KG1 (cell line): ENCODE results near the gene MIGA1.

Source experiments
- DNase-seq: peaks from one replicate; lab custom pipeline; 2025; lab: John Stamatoyannopoulos, UW

Gene MIGA1

DNA sequence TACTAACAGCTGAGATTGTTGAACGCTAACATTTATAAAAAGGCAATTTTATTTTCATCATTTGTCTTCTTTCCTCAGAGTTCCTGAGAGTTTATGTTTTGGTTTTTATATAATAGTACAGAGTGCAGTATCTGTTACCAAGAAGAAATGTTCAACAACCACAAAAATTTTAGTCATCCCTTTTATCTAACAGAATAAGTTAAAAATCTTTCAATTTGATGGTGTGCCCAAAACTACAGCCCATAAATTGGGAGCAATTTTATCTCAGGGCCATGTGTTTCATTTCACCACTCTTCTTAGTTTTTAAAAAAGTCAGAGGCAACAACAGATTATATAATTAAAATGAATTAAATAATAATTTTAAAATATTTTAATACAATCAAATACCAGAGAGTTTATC, 146.1 kb downstream of the MIGA1 start:
- DNase-seq: no peak

DNA sequence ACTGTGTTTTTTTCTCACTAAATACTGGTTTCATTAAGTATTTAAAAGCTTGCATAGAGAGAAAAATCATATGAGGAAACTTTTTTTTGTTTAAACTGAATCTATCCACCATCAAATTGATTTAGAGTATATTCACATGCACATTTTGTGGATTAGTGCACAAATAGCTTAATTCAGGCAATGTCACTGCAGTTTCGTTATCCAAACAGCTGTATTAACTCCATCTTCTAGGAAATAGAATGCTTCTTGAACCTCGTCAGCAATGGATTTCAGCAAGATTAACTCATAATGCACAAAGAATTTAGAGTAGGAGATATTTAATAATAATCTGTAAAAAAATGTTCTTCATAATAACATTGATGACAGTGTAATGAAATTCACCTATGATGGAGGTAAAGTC, 146.5 kb downstream of the MIGA1 start:
- DNase-seq: no peak

DNA sequence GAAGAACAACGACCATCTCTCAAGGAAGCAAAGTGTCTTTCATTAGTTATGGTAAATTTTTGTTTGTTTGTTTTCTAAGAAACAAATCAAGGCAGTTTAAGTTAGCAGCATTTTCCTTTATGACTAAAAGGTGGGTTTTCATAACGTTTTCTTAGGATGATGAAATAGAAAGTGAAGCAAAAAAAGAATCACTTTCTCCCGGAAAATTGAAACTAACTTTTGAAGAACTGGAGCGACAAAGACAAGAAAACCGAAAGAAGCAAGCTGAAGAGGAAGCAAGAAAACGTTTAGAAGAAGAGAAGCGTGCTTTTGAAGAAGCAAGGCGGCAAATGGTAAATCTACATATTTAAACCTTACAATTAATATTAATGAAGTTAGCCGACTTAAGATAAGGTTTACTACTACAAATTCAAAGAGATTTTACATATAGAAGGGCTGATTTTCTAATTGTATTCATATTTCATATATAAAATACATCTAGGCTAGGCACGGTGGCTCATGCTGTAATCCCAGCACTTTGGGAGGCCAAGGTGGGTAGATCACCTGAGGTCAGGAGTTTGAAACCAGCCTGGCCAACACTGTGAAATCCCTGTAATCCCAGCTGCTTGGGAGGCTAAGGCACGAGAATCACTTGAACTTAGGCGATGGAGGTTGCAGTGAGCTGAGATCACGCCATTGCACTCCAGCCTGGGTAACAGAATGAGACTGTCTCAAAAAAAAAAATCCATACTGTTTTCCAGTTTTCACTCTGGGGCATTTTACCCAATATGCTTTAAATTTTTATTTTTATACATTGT, 147.3 kb downstream of the MIGA1 start:
- DNase-seq: no peak

DNA sequence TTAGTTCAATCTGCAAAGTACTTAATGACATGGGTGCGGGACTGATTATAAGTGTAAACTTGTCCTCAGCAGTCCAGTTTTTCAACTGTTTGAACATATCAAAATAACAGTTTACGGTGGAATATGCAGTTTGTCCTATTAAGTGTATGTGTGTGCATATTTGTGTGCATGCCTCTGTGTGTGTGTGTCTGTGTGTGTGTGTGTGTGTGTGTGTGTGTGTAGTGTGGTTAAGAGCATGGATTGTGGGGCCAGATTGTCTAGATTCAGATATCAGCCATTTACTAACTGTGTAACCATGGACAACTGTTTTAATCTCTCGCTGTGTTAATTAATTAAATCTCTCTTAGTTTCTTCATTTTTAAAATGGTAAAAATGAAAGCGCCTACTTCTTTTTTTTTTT, 148.0 kb downstream of the MIGA1 start:
- DNase-seq: no peak
